ENCODE data around the gene ZNF487.

GRCh38 chr10:43393606-43394360, 43.1 kb upstream of the ZNF487 start:
- TF ChIP-seq EZH2 (IDR thresholded peaks at IDR 0.05; ENCODE audit: borderline replicate concordance, low read depth, low read length, severe bottlenecking) (no peak), CTCF (IDR thresholded peaks at IDR 0.05; ENCODE audit: borderline replicate concordance, extremely low read depth, low read length, poor library complexity, severe bottlenecking) (no peak)
